ENCODE results near the gene GPR15.

The GPR15 gene

DNA sequence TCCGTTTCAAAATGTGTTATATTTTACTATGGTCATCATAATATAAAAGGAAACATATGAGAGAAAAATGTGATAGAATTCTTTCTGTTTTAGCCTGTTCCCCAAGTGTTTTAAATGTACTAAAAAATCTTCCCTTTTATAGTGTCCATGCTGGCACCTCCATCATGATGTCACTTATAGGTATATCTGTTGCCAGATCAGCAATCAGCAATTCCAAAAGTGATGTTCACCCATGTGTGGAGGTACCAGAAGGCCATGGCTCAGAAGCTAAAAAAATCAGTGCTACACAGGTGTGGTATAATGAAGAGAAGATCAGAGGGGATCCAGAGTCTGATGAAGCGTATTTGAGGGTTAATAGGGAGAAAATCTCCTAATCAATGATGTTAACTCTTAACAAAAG, 1.1 kb upstream of the GPR15 start:
- no peak for DNase-seq (ENCODE audit: low read depth, low spot score)

DNA sequence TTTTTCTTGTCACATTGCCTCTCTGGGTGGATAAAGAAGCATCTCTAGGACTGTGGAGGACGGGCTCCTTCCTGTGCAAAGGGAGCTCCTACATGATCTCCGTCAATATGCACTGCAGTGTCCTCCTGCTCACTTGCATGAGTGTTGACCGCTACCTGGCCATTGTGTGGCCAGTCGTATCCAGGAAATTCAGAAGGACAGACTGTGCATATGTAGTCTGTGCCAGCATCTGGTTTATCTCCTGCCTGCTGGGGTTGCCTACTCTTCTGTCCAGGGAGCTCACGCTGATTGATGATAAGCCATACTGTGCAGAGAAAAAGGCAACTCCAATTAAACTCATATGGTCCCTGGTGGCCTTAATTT, 478 bp downstream of the GPR15 start:
- no peak for DNase-seq (ENCODE audit: low read depth, low spot score)

DNA sequence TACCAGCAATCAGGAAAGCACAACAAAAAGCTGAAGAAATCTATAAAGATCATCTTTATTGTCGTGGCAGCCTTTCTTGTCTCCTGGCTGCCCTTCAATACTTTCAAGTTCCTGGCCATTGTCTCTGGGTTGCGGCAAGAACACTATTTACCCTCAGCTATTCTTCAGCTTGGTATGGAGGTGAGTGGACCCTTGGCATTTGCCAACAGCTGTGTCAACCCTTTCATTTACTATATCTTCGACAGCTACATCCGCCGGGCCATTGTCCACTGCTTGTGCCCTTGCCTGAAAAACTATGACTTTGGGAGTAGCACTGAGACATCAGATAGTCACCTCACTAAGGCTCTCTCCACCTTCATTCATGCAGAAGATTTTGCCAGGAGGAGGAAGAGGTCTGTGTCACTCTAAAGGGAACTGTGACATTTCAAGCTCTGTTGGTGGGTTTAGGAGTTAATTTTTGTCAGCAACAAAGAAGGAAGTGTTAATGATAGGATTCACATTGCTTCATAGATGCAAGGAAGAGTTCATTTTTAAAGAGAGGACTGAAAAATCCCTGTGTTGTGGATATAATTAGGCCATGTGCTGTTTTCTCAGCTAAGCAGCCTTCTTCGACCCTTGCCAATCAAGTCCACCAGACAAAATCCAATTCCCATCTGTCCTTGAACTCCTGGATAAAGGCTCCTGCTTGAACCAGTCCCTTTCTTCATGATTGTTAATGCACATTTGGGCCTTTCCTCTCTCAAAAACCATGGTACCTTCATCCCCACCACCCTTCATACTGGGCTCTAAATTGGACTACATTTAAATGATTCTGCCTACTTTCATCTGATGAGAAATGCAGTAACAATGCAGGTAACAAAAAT, 1.2 kb downstream of the GPR15 start:
- DNase-seq (ENCODE audit: low read depth, low spot score): no peak

DNA sequence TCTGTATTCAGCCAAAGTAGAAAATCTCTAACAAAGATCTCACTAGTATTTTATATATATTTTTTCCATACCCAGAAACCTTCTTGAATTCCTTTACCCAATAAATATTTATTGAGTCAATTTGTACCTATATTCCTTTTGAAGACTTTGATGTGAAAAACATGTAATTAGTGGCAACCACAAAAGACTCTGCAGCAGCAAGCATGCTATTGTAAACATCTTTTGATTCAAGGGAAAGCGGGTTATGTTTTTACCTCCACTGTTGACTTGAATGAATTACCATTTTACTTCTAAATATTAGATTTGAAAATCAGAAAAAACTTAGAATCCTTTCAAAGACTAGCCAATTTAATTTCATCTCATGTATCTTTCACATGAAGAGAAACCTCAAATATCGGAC, 2.4 kb downstream of the GPR15 start:
- no peak for DNase-seq (ENCODE audit: low read depth, low spot score)

DNA sequence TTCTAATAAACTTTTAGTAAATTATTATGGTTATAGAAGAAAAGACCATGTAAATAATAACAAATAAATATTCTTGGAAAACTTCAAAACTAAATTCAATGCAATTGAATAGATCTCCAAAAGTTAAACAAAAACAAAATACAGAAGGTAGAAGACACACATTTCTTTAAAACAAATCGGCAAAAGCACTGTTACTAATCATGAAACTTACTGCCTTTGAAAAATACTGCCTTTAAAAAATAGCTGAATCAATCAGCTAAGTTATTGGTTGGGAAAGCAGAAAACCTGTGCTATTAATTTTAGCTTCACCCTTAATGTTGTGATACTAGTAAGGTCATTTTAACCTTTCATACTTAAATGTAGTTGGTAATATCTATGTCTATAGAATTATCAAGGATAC, 3.0 kb downstream of the GPR15 start:
- no peak for DNase-seq (ENCODE audit: low read depth, low spot score)

DNA sequence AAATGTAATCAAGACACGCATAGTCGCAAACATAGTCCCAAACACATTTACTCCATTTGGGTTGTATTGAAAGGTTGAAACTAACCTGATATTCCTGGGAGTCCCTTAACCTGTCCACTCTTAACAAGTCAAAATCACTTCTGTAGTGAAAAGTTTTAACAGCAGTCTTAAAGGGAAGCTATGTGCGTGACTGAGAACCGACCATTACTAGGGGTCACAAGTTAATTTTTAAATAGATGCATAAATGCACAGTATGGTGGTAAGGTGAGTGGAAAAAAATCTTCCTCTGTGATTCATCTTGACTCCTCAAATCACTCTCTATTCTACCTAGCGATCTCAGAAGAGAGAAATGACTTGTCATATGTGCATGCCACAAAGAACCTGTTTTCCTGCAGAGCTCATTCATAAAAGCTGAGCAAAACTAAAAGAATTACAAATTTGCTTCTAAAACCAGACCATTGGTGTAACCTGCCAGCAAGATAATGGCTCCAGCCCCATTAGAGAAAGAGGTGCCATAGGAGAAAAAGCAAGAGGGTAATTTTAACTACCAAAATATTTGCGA, 4.8 kb downstream of the GPR15 start:
- DNase-seq (ENCODE audit: low read depth, low spot score): no peak

DNA sequence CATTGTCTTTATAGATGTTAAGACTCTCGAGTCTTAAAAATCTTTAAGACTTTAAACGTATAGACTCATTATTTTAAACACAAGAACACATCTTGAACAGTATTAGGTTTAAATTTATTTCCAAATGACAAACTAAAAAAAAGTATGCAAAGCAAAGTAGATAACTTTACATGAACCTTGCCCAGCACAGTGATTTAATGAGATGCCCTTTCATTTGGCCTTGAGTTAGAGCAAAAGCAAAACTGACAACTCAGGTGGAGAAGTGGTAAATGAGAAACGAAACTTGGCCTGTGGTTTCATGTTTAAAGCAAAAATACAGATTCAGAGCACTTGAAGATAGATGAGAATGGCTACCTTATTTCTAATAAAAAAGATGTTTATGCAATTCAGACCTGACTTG, 8.6 kb downstream of the GPR15 start:
- DNase-seq (ENCODE audit: low read depth, low spot score): no peak

DNA sequence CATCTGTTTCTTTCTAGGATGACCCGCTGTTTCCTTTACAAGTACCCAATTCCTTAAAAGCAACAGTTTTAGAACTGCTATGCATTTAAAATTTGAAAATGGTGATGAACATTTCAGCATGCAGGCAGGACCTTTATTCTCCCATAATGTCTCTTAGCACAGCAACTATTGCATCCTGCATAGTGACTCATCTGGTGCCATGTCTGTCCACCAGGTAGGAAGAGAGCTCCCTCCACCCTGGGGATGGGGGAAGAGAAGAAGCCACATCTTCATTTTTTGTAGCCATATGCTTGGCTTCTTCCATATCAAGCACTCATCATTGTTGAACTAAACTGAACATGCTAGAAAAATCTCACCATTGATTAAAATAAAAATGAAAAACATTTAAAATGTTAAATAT, 9.9 kb downstream of the GPR15 start:
- no peak for DNase-seq (ENCODE audit: low read depth, low spot score)

DNA sequence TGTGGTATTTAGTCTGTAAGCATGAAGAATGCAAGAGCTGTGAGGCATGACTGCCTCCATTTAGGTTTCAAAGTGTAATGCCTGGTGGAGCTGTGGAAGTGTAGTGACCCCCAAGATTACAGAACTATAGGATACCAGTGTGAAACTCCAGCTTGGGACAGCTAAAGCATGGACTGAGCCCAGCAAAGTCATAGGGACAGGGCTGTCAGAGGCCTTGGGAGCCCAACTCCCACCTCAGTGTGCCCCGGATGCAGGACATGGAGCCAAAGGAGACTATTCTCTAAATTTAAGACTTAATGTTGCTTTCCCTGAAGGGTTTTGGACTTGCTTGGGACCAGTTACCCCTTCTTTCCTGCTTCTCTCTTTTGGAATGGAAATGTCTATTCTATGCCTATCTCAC, 10.8 kb downstream of the GPR15 start:
- no peak for DNase-seq (ENCODE audit: low read depth, low spot score)

DNA sequence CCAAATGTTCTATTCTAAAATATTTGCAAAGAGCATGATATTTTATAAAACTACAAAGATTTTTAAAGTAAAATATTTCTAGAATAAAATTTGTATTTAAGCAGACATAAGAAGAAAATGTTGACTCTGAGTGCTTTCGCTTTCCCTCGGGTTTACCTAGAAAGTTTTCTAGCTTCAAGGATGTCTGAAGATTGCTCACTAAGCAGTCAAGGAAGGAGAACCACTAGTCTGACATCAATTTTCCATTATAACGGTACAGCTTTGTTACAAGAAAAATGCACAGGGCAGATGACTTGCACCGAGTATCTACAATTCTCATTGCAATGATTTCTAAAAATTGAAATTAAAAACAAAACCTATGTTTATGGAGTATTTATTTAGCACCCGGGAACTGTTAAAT, 14.2 kb downstream of the GPR15 start:
- no peak for DNase-seq (ENCODE audit: low read depth, low spot score)

DNA sequence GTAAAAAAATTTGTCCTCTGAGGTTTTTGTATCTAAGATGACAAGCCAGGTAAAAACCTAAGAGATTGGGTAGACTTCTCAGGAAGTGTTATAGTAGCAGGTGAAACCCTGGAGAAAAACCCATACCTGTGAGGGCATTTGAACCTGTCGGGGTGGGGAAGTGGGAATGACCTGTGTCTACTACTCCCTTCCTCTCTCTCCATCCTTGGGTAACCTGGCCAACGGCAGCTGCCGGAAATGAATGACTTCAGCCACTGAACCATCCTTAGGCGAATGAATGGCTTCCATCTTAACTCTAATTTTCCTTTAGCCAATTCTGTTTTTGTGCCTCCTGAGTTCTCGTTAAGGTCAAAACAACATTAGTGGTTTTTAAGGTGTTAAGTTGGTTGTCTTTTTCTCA, 16.8 kb downstream of the GPR15 start:
- DNase-seq (ENCODE audit: low read depth, low spot score): no peak

DNA sequence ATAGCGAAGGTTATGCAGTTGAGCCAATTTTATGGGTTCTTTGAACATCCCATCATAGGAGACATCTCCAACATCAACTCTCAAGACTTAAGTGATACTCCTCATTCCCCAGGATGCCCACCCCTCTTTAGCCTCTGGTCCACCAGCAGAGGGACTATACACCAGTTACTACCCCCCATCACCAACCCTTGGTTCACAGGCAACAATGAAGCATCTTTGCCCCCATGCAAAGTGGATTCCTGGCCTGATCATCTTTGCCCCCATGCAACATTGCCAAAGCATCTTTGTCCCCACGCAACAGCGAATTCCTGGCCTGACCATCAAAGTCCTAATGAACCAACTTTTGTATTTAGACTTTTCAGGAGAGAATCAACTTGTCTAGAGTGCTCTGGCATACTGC, 19.1 kb downstream of the GPR15 start:
- DNase-seq (ENCODE audit: low read depth, low spot score): no peak

DNA sequence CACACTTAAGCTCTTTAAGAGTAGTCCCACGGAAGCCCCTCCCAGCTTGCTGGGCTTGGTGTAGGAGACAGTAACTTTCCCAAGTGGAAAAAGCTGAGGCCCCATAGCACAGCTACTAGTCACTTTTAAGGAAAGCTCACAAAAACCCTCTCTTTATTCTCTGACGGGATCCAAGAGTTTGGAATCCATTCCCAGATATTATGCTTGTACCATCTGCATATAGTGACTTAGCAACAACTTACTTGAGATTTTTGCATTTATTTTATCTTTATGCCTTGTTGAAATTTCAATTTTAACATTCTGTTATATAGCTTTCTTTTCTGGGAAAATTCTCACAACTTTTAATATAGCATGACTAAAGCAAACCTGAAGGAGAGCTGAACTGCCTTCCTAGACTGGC, 19.5 kb downstream of the GPR15 start:
- DNase-seq (ENCODE audit: low read depth, low spot score): no peak

DNA sequence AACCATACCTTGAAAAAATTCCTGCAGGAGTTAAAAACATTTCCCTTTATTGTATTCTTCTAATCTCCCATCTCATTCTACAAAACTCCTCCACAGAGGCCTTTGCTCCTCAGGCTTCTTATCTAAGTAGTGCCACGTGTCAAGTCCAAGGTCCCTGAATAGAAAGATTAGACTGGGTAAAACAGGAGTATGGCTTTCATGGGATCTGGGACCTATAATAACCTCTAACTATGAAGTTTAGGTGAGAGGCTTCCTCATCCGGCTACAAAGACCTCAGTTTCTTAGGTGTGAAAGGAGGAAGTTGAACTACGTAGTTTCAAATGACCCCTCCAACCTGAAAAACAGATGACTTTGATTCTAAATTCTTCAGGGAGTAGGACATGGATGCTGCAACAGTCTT, 20.0 kb downstream of the GPR15 start:
- DNase-seq (ENCODE audit: low read depth, low spot score): no peak

DNA sequence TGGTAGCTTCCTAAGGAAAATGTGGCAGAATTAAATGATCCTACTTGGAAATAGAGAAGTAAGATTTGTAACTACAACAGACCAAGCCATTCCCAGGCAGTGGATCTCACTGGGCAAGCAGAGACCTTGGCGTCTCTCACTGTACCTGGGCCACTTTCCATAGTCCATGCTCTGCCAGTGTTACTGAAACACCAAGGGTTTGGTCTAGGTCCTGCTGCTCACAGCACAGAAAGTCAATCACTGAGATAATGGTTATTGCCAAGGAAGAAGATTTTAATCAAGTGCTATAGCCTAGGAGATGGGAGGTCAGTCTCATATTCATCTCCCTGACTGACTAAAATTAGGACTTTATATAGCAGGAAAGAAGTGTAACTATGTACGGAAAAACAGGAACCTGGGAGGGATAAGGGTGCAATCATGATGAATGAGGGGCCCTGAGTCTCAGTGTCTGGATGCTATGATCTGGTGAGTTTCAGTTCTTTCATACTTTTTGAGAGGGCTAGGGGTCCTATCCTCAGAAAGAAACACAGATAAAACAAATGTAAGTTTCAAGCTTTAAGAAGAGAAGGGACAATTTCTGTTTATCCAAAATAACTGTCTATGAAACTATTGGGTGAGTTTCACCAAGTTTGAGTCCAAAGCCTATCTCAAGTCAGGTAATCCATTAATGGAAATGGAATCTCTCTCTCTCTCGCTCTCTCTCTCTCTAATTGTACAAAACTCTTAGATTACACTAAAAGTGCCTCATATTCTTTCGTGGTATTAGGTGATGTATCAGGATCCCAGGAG, 20.6 kb downstream of the GPR15 start:
- DNase-seq (ENCODE audit: low read depth, low spot score): no peak

DNA sequence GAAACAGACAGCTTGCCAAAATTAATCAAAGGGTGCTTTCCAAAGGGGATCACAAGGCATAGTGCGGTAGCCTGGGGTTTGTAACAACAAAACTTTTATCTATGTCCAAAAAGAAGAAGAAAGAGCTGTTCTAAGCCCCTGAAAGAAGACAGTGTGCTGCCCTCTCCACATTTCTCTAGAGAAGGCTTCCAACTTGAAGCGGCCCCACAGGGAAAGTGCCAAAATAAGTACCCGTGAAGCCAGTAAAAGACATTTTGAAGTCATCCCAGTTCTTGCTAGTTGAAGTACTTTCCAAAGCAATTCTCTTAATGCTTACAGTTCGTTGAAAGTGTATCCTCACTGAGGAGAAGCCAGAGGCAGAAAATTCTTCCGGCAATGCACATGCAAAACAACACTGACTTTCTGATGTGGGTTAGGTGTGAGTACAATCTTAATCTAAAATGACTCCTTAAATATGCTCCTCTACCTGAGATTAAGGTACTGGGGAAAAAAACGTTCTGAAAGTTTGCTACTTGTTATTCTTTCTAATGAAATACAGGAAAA, 21.3 kb downstream of the GPR15 start:
- DNase-seq (ENCODE audit: low read depth, low spot score): no peak

DNA sequence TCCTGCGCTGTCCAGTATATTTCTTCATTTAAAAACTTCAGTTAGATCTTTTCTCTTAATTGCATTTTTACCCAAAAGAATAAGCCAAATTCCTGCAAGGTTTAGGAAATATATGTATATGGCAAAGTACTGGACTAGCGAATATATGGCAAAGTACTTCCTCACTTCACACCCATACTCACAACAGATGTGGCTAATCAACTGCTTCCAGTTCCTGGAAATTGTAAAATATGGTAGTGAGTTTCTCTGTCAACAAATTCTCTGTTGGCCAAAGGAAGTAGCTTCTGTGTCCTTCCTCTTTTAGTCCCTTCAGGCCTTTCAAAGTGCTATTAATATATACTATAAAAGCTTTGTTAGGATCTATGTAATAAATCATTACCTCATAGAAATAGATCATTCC, 22.0 kb downstream of the GPR15 start:
- no peak for DNase-seq (ENCODE audit: low read depth, low spot score)

DNA sequence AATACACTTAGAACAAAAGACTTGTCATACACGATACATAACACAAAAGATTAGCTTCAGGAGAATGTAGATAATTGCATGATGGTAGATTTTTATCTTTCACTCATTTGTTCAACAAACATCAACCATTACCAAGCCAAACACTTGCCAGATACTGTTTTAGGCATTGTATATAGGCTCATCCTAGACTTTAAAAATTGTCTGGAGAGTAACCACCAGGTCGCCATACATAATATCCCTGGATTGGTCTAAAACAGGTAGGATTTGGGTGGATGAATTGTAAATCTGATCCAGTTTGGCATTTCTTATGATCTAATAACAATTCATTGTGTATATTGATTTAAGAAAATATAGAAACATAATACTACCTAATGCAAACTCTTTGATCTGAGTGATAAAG, 22.8 kb downstream of the GPR15 start:
- DNase-seq (ENCODE audit: low read depth, low spot score): no peak

DNA sequence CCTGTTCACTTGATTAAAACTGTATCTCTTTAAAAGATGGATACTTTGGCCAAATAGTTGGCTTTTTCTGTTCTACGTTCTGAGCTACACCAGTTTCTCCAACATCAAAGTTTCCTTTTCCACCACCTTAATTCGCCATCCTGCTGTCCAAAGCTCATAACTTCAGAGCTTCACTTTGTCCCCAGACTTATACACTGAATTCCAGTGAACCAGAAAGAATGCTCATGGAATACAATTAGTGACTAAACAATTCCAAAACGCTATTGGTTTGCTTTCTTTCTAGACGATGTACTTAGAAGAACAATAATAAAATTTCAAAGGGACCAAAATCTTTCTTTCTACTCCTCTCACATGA, 23.2 kb downstream of the GPR15 start:
- no peak for DNase-seq (ENCODE audit: low read depth, low spot score)

DNA sequence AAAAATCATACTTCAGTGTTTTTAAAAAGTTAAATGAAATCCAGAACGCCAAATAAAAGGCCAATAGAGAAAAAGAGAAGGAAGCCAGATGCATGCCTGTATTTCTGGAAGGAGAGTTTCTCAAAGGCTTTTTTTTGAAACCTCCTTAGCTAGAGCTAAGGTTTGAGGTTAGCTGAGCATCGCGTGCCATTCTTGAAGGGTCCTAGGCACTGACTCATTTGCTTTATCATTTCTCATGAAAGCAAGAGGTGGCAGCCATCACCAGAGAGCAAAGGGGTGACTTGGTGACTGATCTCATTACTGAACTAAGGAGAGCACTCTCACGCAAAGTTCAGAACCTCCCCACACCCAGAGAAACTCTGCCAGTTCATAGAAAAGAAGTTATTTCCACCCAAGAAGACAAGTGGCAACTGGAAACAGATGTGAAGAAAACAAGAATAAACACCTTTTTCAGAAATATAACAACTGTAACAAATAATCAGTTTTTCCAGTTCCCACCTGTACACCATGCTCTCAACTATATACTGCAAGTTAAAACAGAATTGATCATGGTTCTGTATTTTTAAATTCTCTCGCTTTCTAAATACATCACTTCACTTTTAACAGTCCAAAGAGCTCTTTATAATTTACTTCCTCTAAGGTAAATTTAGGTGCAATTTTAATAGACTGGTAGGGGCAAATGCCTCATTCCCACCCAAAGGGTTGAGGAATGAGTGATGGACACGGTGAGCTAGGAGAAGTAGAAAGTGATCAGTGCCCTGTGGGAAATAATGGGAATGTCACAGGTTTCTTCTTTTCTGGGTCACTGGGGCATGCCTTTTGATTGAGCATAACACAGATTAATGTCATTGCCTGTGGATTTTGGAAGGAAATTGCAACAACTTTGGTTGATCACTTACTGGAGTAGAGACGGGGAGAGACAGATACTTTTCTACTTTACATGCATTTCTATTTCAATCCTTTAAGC, 24.7 kb downstream of the GPR15 start:
- no peak for DNase-seq (ENCODE audit: low read depth, low spot score)

DNA sequence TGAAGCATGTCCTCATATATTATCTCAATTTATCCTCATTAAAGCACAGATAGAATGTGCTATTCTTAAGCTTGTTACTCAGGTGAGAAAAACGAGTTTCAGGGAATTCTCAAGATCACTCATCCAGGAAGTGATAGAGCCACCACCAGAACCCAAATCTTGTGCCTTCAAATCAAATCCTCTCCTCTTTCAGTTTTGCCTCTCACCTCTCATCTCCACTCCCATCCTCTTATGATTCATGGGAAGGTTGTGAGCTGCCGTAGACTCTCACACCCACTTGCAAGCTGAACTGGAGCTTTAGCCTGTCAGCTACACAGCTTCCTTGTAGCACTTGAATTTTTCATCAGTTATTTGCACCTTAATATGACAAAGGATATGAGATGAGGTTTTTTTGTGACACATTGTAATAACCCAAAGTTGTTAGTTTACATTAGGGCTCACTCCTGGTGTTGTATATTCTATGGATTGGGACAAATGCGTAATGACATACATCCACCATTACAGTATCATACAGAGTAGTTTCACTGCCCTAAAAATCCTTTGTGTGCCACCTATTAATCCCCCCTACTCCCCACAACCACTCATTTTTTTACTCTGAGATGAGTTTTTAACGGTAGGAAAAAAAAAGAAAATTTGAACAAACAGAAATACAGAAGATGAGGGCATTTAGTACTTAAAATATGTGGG, 25.7 kb downstream of the GPR15 start:
- no peak for DNase-seq (ENCODE audit: low read depth, low spot score)

Data from ELF-1 (cell line).